Caco-2 (cell line): ENCODE data around the gene SCIN. TPM values are rescaled to one million over a fixed set of nuclear protein-coding genes. Genes with fewer than 3 reads are reported as not detected.

Experiments
- BruUV-seq: library from RNA; stranded (reverse); fragments of 400-500 nt; replicated peaks from 2 replicates; lab custom pipeline; 2021; lab: Mats Ljungman, UMichigan
- CTCF ChIA-PET: fragments of 300-600 bp; sonication (Branson Sonifier 250); formaldehyde crosslinking; loops from one replicate; lab custom pipeline; 2022; ENCODE audit warnings: antibody characterized with exemption; lab: Charles Lee
- POLR2A ChIA-PET: fragments of 300-600 bp; sonication (Branson Sonifier 250); formaldehyde crosslinking; loops from one replicate; lab custom pipeline; 2022; ENCODE audit warnings: antibody characterized with exemption; lab: Charles Lee
- DNase-seq, 2 experiments: peaks; one replicate each; pipeline versions ENCODE4 v3.0.0 to v3.0.0-alpha.2; 2020 to 2022
- H3K27me3 ChIP-seq: replicated peaks from 2 replicates; pipeline ENCODE4 v1.6.0; 2011; ENCODE audit warnings: low read length; ENCODE audit not compliant: control insufficient read depth, insufficient read depth
- H3K36me3 ChIP-seq: 2 replicates; pipeline ENCODE4 v1.5.1; 2011; ENCODE audit warnings: low read length; ENCODE audit not compliant: control insufficient read depth, insufficient read depth
- H3K4me1 ChIP-seq: fragments of 250-450 bp; sonication (Bioruptor Pico); 2 replicates; pipeline ENCODE4 v1.5.1; 2020; ENCODE audit warnings: mild to moderate bottlenecking
- H3K4me3 ChIP-seq: 2 replicates; pipeline ENCODE4 v1.5.1; 2011; ENCODE audit warnings: low read depth, mild to moderate bottlenecking, control low read depth, low read length
- H3K9me3 ChIP-seq: fragments of 250-450 bp; sonication (Bioruptor Pico); 2 replicates; pipeline ENCODE4 v1.5.1; 2020; ENCODE audit warnings: mild to moderate bottlenecking, moderate library complexity
- H3K27ac Mint-ChIP-seq: one replicate; pipeline ENCODE4 v1.8.0; 2022; ENCODE audit warnings: mixed read lengths; ENCODE audit not compliant: unreplicated experiment
- H3K27me3 Mint-ChIP-seq: one replicate; pipeline ENCODE4 v1.8.0; 2022; ENCODE audit warnings: mixed read lengths; ENCODE audit not compliant: insufficient read depth, unreplicated experiment
- H3K36me3 Mint-ChIP-seq: one replicate; pipeline ENCODE4 v1.8.0; 2022; ENCODE audit warnings: mild to moderate bottlenecking, mixed read lengths; ENCODE audit not compliant: insufficient read depth, unreplicated experiment
- H3K4me1 Mint-ChIP-seq: one replicate; pipeline ENCODE4 v1.8.0; 2022; ENCODE audit warnings: low read depth, mixed read lengths; ENCODE audit not compliant: unreplicated experiment
- H3K4me3 Mint-ChIP-seq: one replicate; pipeline ENCODE4 v1.8.0; 2022; ENCODE audit warnings: mild to moderate bottlenecking, moderate library complexity, mixed read lengths; ENCODE audit not compliant: unreplicated experiment
- H3K9me3 Mint-ChIP-seq: one replicate; pipeline ENCODE4 v1.8.0; 2022; ENCODE audit warnings: mixed read lengths; ENCODE audit not compliant: unreplicated experiment
- CTCF ChIP-seq, 2 experiments: fragments of 200-600 bp in 1 of 2; IDR thresholded peaks; 1 replicate in 1 of 2; 2 replicates in 1 of 2; pipeline versions ENCODE4 v1.5.1 to v1.8.0; 2011 to 2022; ENCODE audit warnings: antibody characterized with exemption in 1 of 2, control low read depth in 1 of 2, inconsistent platforms in 1 of 2, low read depth in 1 of 2, low read length in 1 of 2, mild to moderate bottlenecking in 1 of 2, moderate library complexity in 1 of 2; ENCODE audit not compliant: insufficient read depth in 1 of 2, severe bottlenecking in 1 of 2, unreplicated experiment in 1 of 2
- intact Hi-C: fragments of 100-400 bp; cut with micrococcal nuclease; formaldehyde crosslinking; loops from one replicate; pipeline ENCODE4 v1.10.0; 2022; ENCODE audit not compliant: unreplicated experiment
- total RNA-seq: library from RNA; stranded (reverse); gene quantifications from 2 replicates; pipeline ENCODE4 v1.2.3, GENCODE V29; 2022

SCIN gene
- total RNA-seq, 1 experiment from 2014 or later, result 0.39 TPM

GRCh38 chr7:12708314-12708713 lies 137.8 kb downstream of the SCIN start:
- Histone ChIP-seq H3K36me3 (no peaks in the 10 kb centered on the region), H3K4me1 (peaks cover 15% of the 10 kb centered on the region), H3K4me3 (no peak overlapping the region), H3K9me3 (no peaks in the 10 kb centered on the region), H3K27me3 (no peaks in the 10 kb centered on the region)
- POLR2A ChIA-PET, result no interaction called here
- intact Hi-C loops, result no loop called here
- no peaks in the 10 kb centered on the region for H3K36me3 Mint-ChIP-seq
- no TSS peak for BruUV-seq
- no peak for DNase-seq
- H3K27ac Mint-ChIP-seq, result no peak overlapping the region
- CTCF ChIA-PET, result no interaction called here
- peaks cover 7% of the 10 kb centered on the region for H3K4me1 Mint-ChIP-seq
- H3K4me3 Mint-ChIP-seq, result no peak overlapping the region
- no peak for TF ChIP-seq CTCF (IDR thresholded peaks at IDR 0.05; ENCODE audit: insufficient read depth in 1 of 2, low read depth in 1 of 2, low read length in 1 of 2, severe bottlenecking in 1 of 2, unreplicated experiment in 1 of 2)
- no peaks in the 10 kb centered on the region for H3K9me3 Mint-ChIP-seq
- H3K27me3 Mint-ChIP-seq, result no peaks in the 10 kb centered on the region

Other genes starting within 250 kb of the SCIN start
- gene VWDE, start 166.9 kb upstream of the SCIN start, total RNA-seq, result 0.46 and 0.70 TPM in 2 replicates
- 40.6 and 42.5 TPM in 2 replicates for gene ARL4A, start 116.9 kb downstream of the SCIN start, total RNA-seq